OCI-LY1 (cell line): ENCODE data around the gene DOCK3.

Experiments used
- H2AFZ ChIP-seq: fragments of 200-600 bp; sonication (generic), shearing (Covaris generic); 2 replicates; pipeline ENCODE4 v1.6.0; 2014; ENCODE audit warnings: antibody characterized with exemption, mild to moderate bottlenecking, low read length
- H3F3A ChIP-seq: fragments of 200-600 bp; sonication (generic), shearing (Covaris generic); 2 replicates; pipeline ENCODE4 v1.6.0; 2014; ENCODE audit warnings: mild to moderate bottlenecking, antibody characterized with exemption, low read length, moderate library complexity; ENCODE audit not compliant: insufficient read depth
- H3K27ac ChIP-seq: fragments of 200-600 bp; sonication (generic); 2 replicates; pipeline ENCODE4 v1.5.1; 2014; ENCODE audit warnings: low read length, mixed run types, mild to moderate bottlenecking, low read depth; ENCODE audit not compliant: poor library complexity, severe bottlenecking
- H3K27me3 ChIP-seq: fragments of 200-600 bp; sonication (generic); 2 replicates; pipeline ENCODE4 v1.6.0; 2014; ENCODE audit warnings: antibody characterized with exemption, mild to moderate bottlenecking, low read length, moderate library complexity; ENCODE audit not compliant: insufficient read depth
- H3K36me3 ChIP-seq: fragments of 200-600 bp; sonication (generic); 2 replicates; pipeline ENCODE4 v1.6.1; 2014; ENCODE audit warnings: mild to moderate bottlenecking, antibody characterized with exemption, low read length, moderate library complexity, mixed read lengths; ENCODE audit not compliant: insufficient read depth
- H3K4me1 ChIP-seq: fragments of 200-600 bp; sonication (generic); 2 replicates; pipeline ENCODE4 v1.5.1; 2014; ENCODE audit warnings: mild to moderate bottlenecking, low read length, moderate library complexity; ENCODE audit not compliant: insufficient read depth, severe bottlenecking
- H3K4me2 ChIP-seq: fragments of 200-600 bp; sonication (generic), shearing (Covaris generic); 2 replicates; pipeline ENCODE4 v1.6.1; 2014; ENCODE audit warnings: low read length
- H3K4me3 ChIP-seq: fragments of 200-600 bp; sonication (generic); 2 replicates; pipeline ENCODE4 v1.5.1; 2014; ENCODE audit warnings: low read length, low read depth, mild to moderate bottlenecking, mixed read lengths; ENCODE audit not compliant: poor library complexity, severe bottlenecking
- H3K79me2 ChIP-seq: fragments of 200-600 bp; shearing (Covaris generic); 2 replicates; pipeline ENCODE4 v1.6.1; 2016; ENCODE audit warnings: mixed run types, low read length, mixed read lengths; ENCODE audit not compliant: insufficient read depth
- H3K9ac ChIP-seq: fragments of 200-600 bp; sonication (generic), shearing (Covaris generic); 2 replicates; pipeline ENCODE4 v1.6.1; 2014; ENCODE audit warnings: mild to moderate bottlenecking, low read length, mixed read lengths
- H3K9me2 ChIP-seq: fragments of 200-600 bp; sonication (generic), shearing (Covaris generic); 2 replicates; pipeline ENCODE4 v1.6.1; 2014; ENCODE audit warnings: low read depth, mild to moderate bottlenecking, low read length, mixed read lengths
- H3K9me3 ChIP-seq: fragments of 200-600 bp; shearing (Covaris generic); 2 replicates; pipeline ENCODE4 v1.6.1; 2014; ENCODE audit warnings: low read length, mixed read lengths
- H4K20me1 ChIP-seq: fragments of 200-600 bp; sonication (generic), shearing (Covaris generic); 2 replicates; pipeline ENCODE4 v1.6.0; 2016; ENCODE audit warnings: mild to moderate bottlenecking, low read length; ENCODE audit not compliant: insufficient read depth
- CTCF ChIP-seq: fragments of 200-600 bp; sonication (generic), shearing (Covaris generic); IDR thresholded peaks from 2 replicates; pipeline ENCODE4 v1.5.1; 2017; ENCODE audit warnings: mild to moderate bottlenecking, antibody characterized with exemption, low read length, moderate library complexity, mixed read lengths
- EZH2 ChIP-seq: fragments of 200-600 bp; sonication (generic), shearing (Covaris generic); IDR thresholded peaks from 2 replicates; pipeline ENCODE4 v1.8.0; 2017; ENCODE audit warnings: borderline replicate concordance, mixed run types, mild to moderate bottlenecking, antibody characterized with exemption, low read length, moderate library complexity, mixed read lengths

DOCK3 gene

GRCh38 chr3:50953825-50954414, 279.2 kb downstream of the DOCK3 start:
- Histone ChIP-seq H3K4me3 (no peak overlapping the region), H3K4me1 (no peaks in the 10 kb centered on the region), H3K9me2 (no peaks in the 10 kb centered on the region), H3K27me3 (no peaks in the 10 kb centered on the region), H3K36me3 (no peaks in the 10 kb centered on the region), H3K9ac (no peak overlapping the region), H3K79me2 (no peaks in the 10 kb centered on the region), H3K9me3 (no peaks in the 10 kb centered on the region), H3K4me2 (no peak overlapping the region), H4K20me1 (no peaks in the 10 kb centered on the region), H3F3A (no peaks in the 10 kb centered on the region), H2AFZ (no peak overlapping the region), H3K27ac (no peak overlapping the region)
- no peak for TF ChIP-seq CTCF
- TF ChIP-seq EZH2, result no peak

- Histone ChIP-seq H3K4me2 (no peak overlapping the region), H3K9ac (no peak overlapping the region), H4K20me1 (no peaks in the 10 kb centered on the region), H3K4me3 (no peak overlapping the region), H3K4me1 (no peaks in the 10 kb centered on the region), H3K27me3 (no peaks in the 10 kb centered on the region), H3K36me3 (no peaks in the 10 kb centered on the region), H3K27ac (no peak overlapping the region), H3F3A (no peaks in the 10 kb centered on the region), H3K79me2 (no peaks in the 10 kb centered on the region), H3K9me3 (no peaks in the 10 kb centered on the region), H2AFZ (no peak overlapping the region), H3K9me2 (no peaks in the 10 kb centered on the region)
- TF ChIP-seq CTCF, result no peak
- TF ChIP-seq EZH2, result no peak
These were observed 286.7 kb downstream of the DOCK3 start for GRCh38 chr3:50961386-50961785.

GRCh38 chr3:50971487-50971924, 296.8 kb downstream of the DOCK3 start:
- Histone ChIP-seq H3K36me3 (no peaks in the 10 kb centered on the region), H3K27me3 (no peaks in the 10 kb centered on the region), H3K4me2 (no peak overlapping the region), H3K4me3 (no peak overlapping the region), H3K79me2 (no peaks in the 10 kb centered on the region), H4K20me1 (no peaks in the 10 kb centered on the region), H2AFZ (no peak overlapping the region), H3K9me3 (0 out of 2 replicates have a peak, but pooled peaks cover 3% of the 10 kb centered on the region), H3F3A (no peaks in the 10 kb centered on the region), H3K9ac (no peak overlapping the region), H3K27ac (no peak overlapping the region), H3K9me2 (no peaks in the 10 kb centered on the region), H3K4me1 (no peaks in the 10 kb centered on the region)
- no peak for TF ChIP-seq EZH2
- peak; percentile 91 for TF ChIP-seq CTCF
